ENCODE data around the gene NOP9.

Gene NOP9

DNA sequence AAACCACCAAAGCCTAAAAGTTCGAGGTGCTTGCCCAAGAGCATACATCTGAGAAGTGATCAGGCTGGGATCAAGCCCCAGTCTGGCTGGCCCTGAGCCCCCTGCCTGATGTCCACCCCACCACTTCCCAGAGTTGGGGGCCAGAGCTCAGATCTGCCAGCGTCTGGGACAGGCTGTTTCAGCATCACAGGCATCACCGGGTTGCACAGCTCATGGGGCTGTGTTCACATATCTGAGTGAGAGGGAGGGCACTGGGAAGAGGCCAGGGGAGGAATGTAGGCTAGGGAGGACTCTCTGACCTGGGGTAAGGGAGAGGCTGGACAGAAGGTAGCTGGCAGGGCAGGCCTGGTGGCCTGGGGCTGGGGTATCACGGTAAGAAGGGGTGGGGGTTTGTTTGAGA is 42.7 kb upstream of the NOP9 start:
- Histone ChIP-seq H3K27ac (ENCODE audit: insufficient read depth, low read depth, low read length, poor library complexity, severe bottlenecking) (no peak overlapping the region), H3K9me3 (ENCODE audit: control insufficient read depth, low read length) (no peaks in the 10 kb centered on the region), H3K4me1 (ENCODE audit: control insufficient read depth, insufficient read depth, low read length) (no peaks in the 10 kb centered on the region), H3K36me3 (ENCODE audit: control insufficient read depth, insufficient read depth, low read length) (no peaks in the 10 kb centered on the region), H3K27me3 (ENCODE audit: control insufficient read depth, insufficient read depth, low read length, poor library complexity, severe bottlenecking) (no peaks in the 10 kb centered on the region), H3K4me3 (ENCODE audit: insufficient read depth, low read depth, low read length) (no peak overlapping the region)
- 86 to 93% methylated on average over 4 of the region's 4 CpGs for WGBS, 2 experiments

- 95% methylated on average over 9 of the region's 9 CpGs for WGBS, 2 experiments
Observed at GRCh38 chr14:24258119-24258518, 41.5 kb upstream of the NOP9 start.

DNA sequence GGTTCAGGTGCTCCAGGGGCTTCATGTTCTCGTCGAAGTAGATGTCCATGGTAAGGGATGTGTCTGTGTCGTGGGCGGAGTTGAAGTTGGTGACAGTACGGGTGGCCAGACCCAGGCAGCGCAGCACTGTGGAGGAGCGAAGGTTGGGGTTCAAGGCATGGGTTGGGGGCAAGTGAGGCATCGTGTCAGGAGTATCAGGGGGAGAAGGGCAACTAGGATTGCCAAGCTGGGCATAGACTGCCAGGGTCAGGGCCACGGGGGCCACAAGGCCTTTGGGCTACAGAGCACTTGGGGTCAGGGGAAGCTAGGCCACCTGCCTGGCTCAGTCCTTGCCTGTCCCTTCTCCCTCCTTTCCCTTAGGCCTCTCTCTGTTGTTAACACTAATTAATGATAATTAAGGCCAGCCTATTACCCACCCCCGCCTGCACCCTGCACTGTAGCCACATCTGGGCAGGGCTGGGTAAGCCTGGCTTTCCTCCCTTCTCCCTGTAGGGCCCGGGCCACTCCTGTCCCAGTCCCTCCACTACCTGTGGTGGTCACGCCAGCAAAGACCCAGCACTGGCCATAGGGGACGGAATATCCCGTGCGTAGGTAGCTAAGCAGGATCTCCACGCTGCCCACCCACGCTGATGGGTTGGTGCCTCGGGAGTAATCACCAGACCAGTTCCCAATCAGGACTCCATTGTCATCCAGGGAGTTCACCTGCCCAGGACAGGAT is 40.9 kb upstream of the NOP9 start:
- H3K36me3 ChIP-seq (ENCODE audit: control insufficient read depth, insufficient read depth, low read length): no peaks in the 10 kb centered on the region
- no peaks in the 10 kb centered on the region for H3K9me3 ChIP-seq (ENCODE audit: control insufficient read depth, low read length)
- H3K27me3 ChIP-seq (ENCODE audit: control insufficient read depth, insufficient read depth, low read length, poor library complexity, severe bottlenecking): no peaks in the 10 kb centered on the region
- H3K4me3 ChIP-seq (ENCODE audit: insufficient read depth, low read depth, low read length): no peak overlapping the region
- H3K27ac ChIP-seq (ENCODE audit: insufficient read depth, low read depth, low read length, poor library complexity, severe bottlenecking): no peak overlapping the region
- 92 to 93% methylated on average over 18 of the region's 18 CpGs for WGBS, 2 experiments
- no peaks in the 10 kb centered on the region for H3K4me1 ChIP-seq (ENCODE audit: control insufficient read depth, insufficient read depth, low read length)

More at GRCh38 chr14:24258119-24258518, 41.5 kb upstream of the NOP9 start:
- no peaks in the 10 kb centered on the region for H3K36me3 ChIP-seq (ENCODE audit: control insufficient read depth, insufficient read depth, low read length)
- H3K4me1 ChIP-seq (ENCODE audit: control insufficient read depth, insufficient read depth, low read length): no peaks in the 10 kb centered on the region
- H3K27me3 ChIP-seq (ENCODE audit: control insufficient read depth, insufficient read depth, low read length, poor library complexity, severe bottlenecking): no peaks in the 10 kb centered on the region
- H3K4me3 ChIP-seq (ENCODE audit: insufficient read depth, low read depth, low read length): no peak overlapping the region
- H3K9me3 ChIP-seq (ENCODE audit: control insufficient read depth, low read length): no peaks in the 10 kb centered on the region
- no peak overlapping the region for H3K27ac ChIP-seq (ENCODE audit: insufficient read depth, low read depth, low read length, poor library complexity, severe bottlenecking)

DNA sequence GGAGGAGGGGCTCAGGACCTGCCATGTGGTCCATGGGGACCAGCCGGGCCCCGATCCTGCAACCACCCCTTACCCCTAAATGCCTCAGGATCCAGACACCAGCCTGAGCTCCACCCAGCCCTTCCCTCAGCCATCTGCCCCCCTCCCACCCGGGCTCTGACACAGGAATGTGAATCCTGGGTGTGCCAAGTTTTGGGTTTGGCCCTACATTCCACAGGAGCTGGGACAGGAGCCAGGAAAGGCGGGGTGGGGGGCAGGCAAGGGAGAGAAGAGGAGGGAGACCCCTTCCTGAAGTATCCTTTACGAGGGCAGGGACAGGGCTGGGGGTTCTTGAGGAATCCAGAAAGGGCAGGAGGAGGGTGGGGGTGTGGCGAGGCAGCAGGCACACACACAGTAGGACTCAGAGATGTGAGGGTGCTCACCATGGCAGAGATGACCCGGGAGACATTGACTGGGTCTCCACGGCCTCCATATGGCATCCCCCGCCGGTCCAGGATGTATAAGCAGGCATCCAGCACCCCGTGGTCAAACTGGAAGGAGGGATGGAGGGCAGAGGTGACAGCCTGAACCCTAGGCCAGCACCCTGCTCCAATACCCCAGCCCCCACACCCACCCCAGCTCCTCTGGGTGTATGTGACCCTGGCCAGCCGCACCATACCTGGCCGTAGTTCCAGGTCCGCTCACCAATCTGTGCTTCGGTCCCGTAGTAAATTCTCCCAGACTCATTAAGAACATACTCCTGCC is 40.2 kb upstream of the NOP9 start:
- 88 to 92% methylated on average over 16 of the region's 16 CpGs for WGBS, 2 experiments
- H3K36me3 ChIP-seq (ENCODE audit: control insufficient read depth, insufficient read depth, low read length): no peaks in the 10 kb centered on the region
- H3K9me3 ChIP-seq (ENCODE audit: control insufficient read depth, low read length): no peaks in the 10 kb centered on the region
- no peak overlapping the region for H3K27ac ChIP-seq (ENCODE audit: insufficient read depth, low read depth, low read length, poor library complexity, severe bottlenecking)
- no peaks in the 10 kb centered on the region for H3K27me3 ChIP-seq (ENCODE audit: control insufficient read depth, insufficient read depth, low read length, poor library complexity, severe bottlenecking)
- H3K4me3 ChIP-seq (ENCODE audit: insufficient read depth, low read depth, low read length): no peak overlapping the region
- H3K4me1 ChIP-seq (ENCODE audit: control insufficient read depth, insufficient read depth, low read length): no peaks in the 10 kb centered on the region

GRCh38 chr14:24260026-24260779 is 39.4 kb upstream of the NOP9 start:
- no peak overlapping the region for H3K4me3 ChIP-seq (ENCODE audit: insufficient read depth, low read depth, low read length)
- no peaks in the 10 kb centered on the region for H3K9me3 ChIP-seq (ENCODE audit: control insufficient read depth, low read length)
- 88 to 90% methylated on average over 16 of the region's 16 CpGs for WGBS, 2 experiments
- H3K4me1 ChIP-seq (ENCODE audit: control insufficient read depth, insufficient read depth, low read length): no peaks in the 10 kb centered on the region
- no peaks in the 10 kb centered on the region for H3K27me3 ChIP-seq (ENCODE audit: control insufficient read depth, insufficient read depth, low read length, poor library complexity, severe bottlenecking)
- H3K36me3 ChIP-seq (ENCODE audit: control insufficient read depth, insufficient read depth, low read length): no peaks in the 10 kb centered on the region
- no peak overlapping the region for H3K27ac ChIP-seq (ENCODE audit: insufficient read depth, low read depth, low read length, poor library complexity, severe bottlenecking)

DNA sequence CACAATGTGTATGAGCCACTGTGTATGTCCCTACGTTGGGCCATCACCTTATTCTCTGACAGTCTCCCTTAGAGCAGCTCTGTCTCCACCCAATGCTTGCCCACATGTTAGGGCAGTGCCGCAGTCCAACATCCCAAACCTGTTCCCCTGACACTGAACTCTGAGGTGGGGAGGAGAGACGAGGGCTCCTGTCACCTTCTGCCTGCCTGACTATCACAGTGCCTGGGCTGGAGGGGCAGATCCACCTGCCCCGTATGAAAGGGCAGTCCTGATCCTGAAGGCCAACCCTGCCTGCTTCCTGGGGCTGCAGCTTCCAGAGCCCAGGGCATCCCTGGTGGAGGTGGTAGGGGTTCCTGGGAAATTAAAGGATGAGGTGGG is 38.9 kb upstream of the NOP9 start:
- Histone ChIP-seq H3K9me3 (ENCODE audit: control insufficient read depth, low read length) (no peaks in the 10 kb centered on the region), H3K27me3 (ENCODE audit: control insufficient read depth, insufficient read depth, low read length, poor library complexity, severe bottlenecking) (no peaks in the 10 kb centered on the region), H3K4me3 (ENCODE audit: insufficient read depth, low read depth, low read length) (no peak overlapping the region), H3K4me1 (ENCODE audit: control insufficient read depth, insufficient read depth, low read length) (no peaks in the 10 kb centered on the region), H3K27ac (ENCODE audit: insufficient read depth, low read depth, low read length, poor library complexity, severe bottlenecking) (no peak overlapping the region), H3K36me3 (ENCODE audit: control insufficient read depth, insufficient read depth, low read length) (no peaks in the 10 kb centered on the region)
- 85 to 91% methylated on average over 4 of the region's 4 CpGs for WGBS, 2 experiments

- H3K9me3 ChIP-seq (ENCODE audit: control insufficient read depth, low read length): no peaks in the 10 kb centered on the region
- WGBS, 2 experiments: 93% methylated on average over 20 of the region's 20 CpGs
- no peaks in the 10 kb centered on the region for H3K36me3 ChIP-seq (ENCODE audit: control insufficient read depth, insufficient read depth, low read length)
- no peaks in the 10 kb centered on the region for H3K4me1 ChIP-seq (ENCODE audit: control insufficient read depth, insufficient read depth, low read length)
- H3K27me3 ChIP-seq (ENCODE audit: control insufficient read depth, insufficient read depth, low read length, poor library complexity, severe bottlenecking): no peaks in the 10 kb centered on the region
- no peak overlapping the region for H3K4me3 ChIP-seq (ENCODE audit: insufficient read depth, low read depth, low read length)
- no peak overlapping the region for H3K27ac ChIP-seq (ENCODE audit: insufficient read depth, low read depth, low read length, poor library complexity, severe bottlenecking)
Observed at GRCh38 chr14:24261256-24261968, 38.2 kb upstream of the NOP9 start.

- 92 to 93% methylated on average over 19 of the region's 19 CpGs for WGBS, 2 experiments
- Histone ChIP-seq H3K36me3 (ENCODE audit: control insufficient read depth, insufficient read depth, low read length) (no peaks in the 10 kb centered on the region), H3K4me1 (ENCODE audit: control insufficient read depth, insufficient read depth, low read length) (no peaks in the 10 kb centered on the region), H3K27ac (ENCODE audit: insufficient read depth, low read depth, low read length, poor library complexity, severe bottlenecking) (no peak overlapping the region), H3K9me3 (ENCODE audit: control insufficient read depth, low read length) (no peaks in the 10 kb centered on the region), H3K4me3 (ENCODE audit: insufficient read depth, low read depth, low read length) (no peak overlapping the region), H3K27me3 (ENCODE audit: control insufficient read depth, insufficient read depth, low read length, poor library complexity, severe bottlenecking) (no peaks in the 10 kb centered on the region)
Observed at GRCh38 chr14:24261969-24262327, 37.7 kb upstream of the NOP9 start.

GRCh38 chr14:24262821-24263733 is 36.6 kb upstream of the NOP9 start, which contains the start of gene TGM1:
TSS of gene TGM1 (minus strand) at chr14:24263177. CDS start at chr14:24262352, 825 bp downstream.
- 82 to 84% methylated on average over 14 of the region's 14 CpGs for WGBS, 2 experiments
- Histone ChIP-seq H3K4me3 (ENCODE audit: insufficient read depth, low read depth, low read length) (no peak within 1 kb of the TSS), H3K9me3 (ENCODE audit: control insufficient read depth, low read length) (no peaks in the 10 kb centered on the region), H3K27me3 (ENCODE audit: control insufficient read depth, insufficient read depth, low read length, poor library complexity, severe bottlenecking) (no peaks in the 10 kb centered on the region), H3K36me3 (ENCODE audit: control insufficient read depth, insufficient read depth, low read length) (no peaks in the 10 kb centered on the region), H3K27ac (ENCODE audit: insufficient read depth, low read depth, low read length, poor library complexity, severe bottlenecking) (no peak within 1 kb of the TSS), H3K4me1 (ENCODE audit: control insufficient read depth, insufficient read depth, low read length) (no peaks in the 10 kb centered on the region)
